DMS153 treated with DMSO at 0.1 percent for 48 hours (cell line): ENCODE results near the gene MALAT1.
"Not testable (repeated sequence)": the region's sequence is repeated elsewhere in the genome, so short reads cannot be mapped to it uniquely, and the experiment has no call there.

Experiments
- DNase-seq: peaks from one replicate; lab custom pipeline; 2025; ENCODE audit not compliant: unreplicated experiment; lab: John Stamatoyannopoulos, UW

Gene MALAT1

GRCh38 chr11:65497141-65498041 lies 1.5 kb upstream of the MALAT1 start:
- DNase-seq = peak; percentile 96

GRCh38 chr11:65498042-65498726 lies 661 bp upstream of the MALAT1 start:
- peak; percentile 81 for DNase-seq

- DNase-seq = no peak
Measured at GRCh38 chr11:65498727-65498976, 193 bp upstream of the MALAT1 start.

GRCh38 chr11:65499713-65500386 lies 1.0 kb downstream of the MALAT1 start:
- no peak for DNase-seq

- no peak for DNase-seq
Measured at GRCh38 chr11:65500387-65501185, 1.7 kb downstream of the MALAT1 start.

- no peak for DNase-seq
Measured at GRCh38 chr11:65501186-65501471, 2.3 kb downstream of the MALAT1 start.

- DNase-seq = no peak
Measured at GRCh38 chr11:65501472-65502273, 2.8 kb downstream of the MALAT1 start.

GRCh38 chr11:65502274-65502554 lies 3.4 kb downstream of the MALAT1 start:
- DNase-seq = no peak

GRCh38 chr11:65502555-65503367 lies 3.9 kb downstream of the MALAT1 start:
- DNase-seq = no peak

GRCh38 chr11:65503368-65503948 lies 4.6 kb downstream of the MALAT1 start:
- DNase-seq = no peak

- DNase-seq = no peak
Measured at GRCh38 chr11:65503949-65504673, 5.3 kb downstream of the MALAT1 start.

- no peak for DNase-seq
Measured at GRCh38 chr11:65504674-65505465, 6.0 kb downstream of the MALAT1 start.

- no peak for DNase-seq
Measured at GRCh38 chr11:65505466-65506289, 6.8 kb downstream of the MALAT1 start.

- no peak for DNase-seq
Measured at GRCh38 chr11:65506290-65506771, 7.5 kb downstream of the MALAT1 start.

GRCh38 chr11:65506772-65507505 lies 8.1 kb downstream of the MALAT1 start:
- peak; percentile 92 for DNase-seq

GRCh38 chr11:65512311-65512710 lies 13.5 kb downstream of the MALAT1 start:
- not testable (repeated sequence) for DNase-seq
